HG03039 (cell line): ENCODE data around the gene COX5A.
"Not testable (repeated sequence)": the region's sequence is repeated elsewhere in the genome, so short reads cannot be mapped to it uniquely, and the experiment has no call there.

Experiments used
- ATAC-seq: cut with Tn5 transposase; IDR thresholded peaks from one replicate; pipeline ENCODE4 v1.9.1; 2021; ENCODE audit warnings: mild to moderate bottlenecking, moderate library complexity; ENCODE audit not compliant: unreplicated experiment

Gene COX5A

GRCh38 chr15:74955796-74956647 lies 18.1 kb upstream of the COX5A start:
- peak; percentile 36 for ATAC-seq

DNA sequence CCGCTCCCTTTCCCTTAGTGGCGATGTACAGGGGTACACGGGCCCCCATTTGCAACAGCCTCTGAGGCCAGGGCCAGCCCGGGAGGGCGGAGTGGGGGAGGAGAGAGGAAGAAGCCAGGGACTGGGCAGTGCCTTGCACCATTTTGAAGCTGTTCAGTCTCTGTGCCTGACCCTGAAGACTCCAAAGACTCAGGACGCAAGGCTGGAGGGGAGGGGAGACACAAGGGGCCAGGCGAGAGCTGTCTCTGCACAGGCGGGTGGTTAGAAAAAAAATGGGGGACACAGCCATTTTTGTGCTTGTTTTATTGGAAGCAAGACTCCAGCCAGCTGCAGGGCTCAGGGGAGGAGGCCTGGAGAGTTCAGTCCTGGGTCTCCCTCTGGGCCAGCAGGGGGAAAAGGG lies 17.1 kb upstream of the COX5A start:
- no peak for ATAC-seq

DNA sequence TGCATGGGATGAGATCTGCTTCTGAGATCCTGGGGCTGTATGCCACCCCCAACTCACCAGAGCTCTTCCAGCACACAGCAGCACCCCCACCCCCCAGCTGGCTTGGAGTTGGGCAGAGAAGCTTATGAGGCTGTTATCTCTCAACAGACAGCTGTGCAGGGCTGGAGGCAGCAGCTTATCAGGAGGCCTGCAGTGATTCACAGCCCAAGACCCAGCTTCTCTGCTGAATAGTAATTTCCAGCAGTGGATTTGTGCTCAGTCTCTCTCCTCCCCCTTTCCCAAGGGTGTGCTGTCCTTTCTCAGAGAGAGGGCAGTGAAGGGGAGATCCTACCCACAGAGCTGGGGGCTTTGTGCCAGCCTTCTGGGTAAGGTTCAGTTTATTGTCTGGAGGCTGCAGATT lies 16.6 kb upstream of the COX5A start:
- no peak for ATAC-seq

- ATAC-seq: no peak
These were observed 13.1 kb upstream of the COX5A start for GRCh38 chr15:74951006-74951405.

- no peak for ATAC-seq
These were observed 12.4 kb upstream of the COX5A start for GRCh38 chr15:74950078-74950908.

- no peak for ATAC-seq
These were observed 642 bp downstream of the COX5A start for GRCh38 chr15:74937272-74937589.

GRCh38 chr15:74935193-74935592 lies 2.7 kb downstream of the COX5A start:
- not testable (repeated sequence) for ATAC-seq

DNA sequence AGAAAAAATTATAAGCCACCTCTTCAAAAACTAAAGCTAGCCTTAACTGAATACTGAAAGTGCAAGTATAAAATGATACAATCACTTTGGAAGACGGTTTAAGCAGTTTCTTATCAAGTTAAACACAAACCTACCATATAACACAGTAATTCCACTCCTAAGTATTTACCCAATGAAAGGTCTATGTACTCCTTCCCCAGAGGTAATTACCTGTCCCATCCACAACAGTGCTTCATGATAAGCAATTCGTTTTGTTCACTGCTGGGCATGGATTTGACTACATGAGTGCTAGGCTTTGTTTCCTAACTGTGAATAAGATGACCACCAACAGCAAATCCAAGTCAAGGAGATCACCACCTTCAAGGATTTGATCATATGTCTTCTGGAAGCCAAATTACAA lies 4.3 kb downstream of the COX5A start:
- no peak for ATAC-seq

GRCh38 chr15:74928771-74929198 lies 9.1 kb downstream of the COX5A start:
- no peak for ATAC-seq

DNA sequence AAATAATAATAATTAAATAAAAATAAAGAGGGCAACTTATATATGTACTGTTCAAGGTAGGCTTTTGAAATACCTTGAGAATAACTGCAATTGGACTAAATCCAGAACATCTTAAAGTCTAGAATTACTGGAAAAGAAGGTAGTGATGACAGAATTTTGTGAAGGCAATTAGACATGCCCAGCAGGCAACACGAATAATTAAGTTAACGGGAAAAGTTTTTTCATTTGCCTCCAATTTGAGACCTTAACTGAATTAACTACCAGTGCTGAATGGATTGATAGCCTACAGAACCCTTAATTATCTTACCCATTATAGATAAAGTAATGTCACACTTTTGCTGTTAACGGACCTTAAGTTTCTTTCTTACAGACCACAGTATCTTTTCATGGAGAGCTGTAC lies 13.3 kb downstream of the COX5A start:
- no peak for ATAC-seq

- no peak for ATAC-seq
These were observed 17.4 kb downstream of the COX5A start for GRCh38 chr15:74920456-74920855.

GRCh38 chr15:74917676-74918075 lies 20.2 kb downstream of the COX5A start:
- ATAC-seq: no peak

- not testable (repeated sequence) for ATAC-seq
These were observed 24.1 kb downstream of the COX5A start for GRCh38 chr15:74913799-74914198.

GRCh38 chr15:74913041-74913440 lies 24.8 kb downstream of the COX5A start:
- ATAC-seq: no peak

GRCh38 chr15:74908635-74909034 lies 29.2 kb downstream of the COX5A start:
- ATAC-seq: no peak

- no peak for ATAC-seq
These were observed 30.6 kb downstream of the COX5A start for GRCh38 chr15:74907163-74907870.

DNA sequence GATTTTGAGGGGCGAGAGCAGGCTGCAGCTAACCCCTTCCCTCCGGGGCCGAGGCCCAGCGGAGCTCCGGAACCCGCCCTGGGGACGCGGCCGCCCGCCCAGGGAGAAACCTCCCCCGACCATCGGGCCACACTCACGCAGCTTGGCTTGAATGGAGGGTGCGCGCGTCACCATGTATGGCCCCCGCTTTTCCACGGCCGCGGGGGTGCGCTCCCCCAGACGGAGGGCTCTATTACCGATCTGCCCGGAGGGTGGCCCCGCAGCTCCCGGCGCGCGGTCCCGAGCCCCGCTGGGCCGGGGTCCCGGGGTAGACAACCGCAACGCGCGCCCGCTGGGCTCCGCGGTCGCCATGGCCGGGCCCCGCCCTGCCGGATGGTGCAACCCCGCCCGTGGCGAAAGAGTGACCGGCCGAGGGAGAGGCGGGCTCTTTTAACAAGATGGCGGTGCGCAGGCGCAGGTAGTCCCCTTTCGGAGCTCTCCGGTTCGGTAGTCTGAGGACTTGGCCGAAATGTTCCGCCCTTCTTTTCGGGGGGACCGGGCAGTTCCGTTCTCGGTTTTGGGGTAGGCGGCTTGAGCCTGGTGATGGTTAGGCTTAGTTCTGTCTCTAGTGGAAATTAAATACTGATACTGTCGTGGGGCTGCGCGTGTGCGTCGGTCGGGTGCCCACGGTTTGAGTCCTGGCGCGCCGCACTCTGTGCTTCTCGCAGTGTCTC lies 31.3 kb downstream of the COX5A start, which contains the start of gene FAM219B:
Gene FAM219B, minus strand, starts transcription at position 402 of the 713 bp plus-strand sequence. Its CDS starts 51 bp downstream, at position 351.
- ATAC-seq: peak; percentile 77

GRCh38 chr15:74906067-74906449 lies 31.8 kb downstream of the COX5A start:
- ATAC-seq: peak; percentile 2

- no peak for ATAC-seq
These were observed 33.6 kb downstream of the COX5A start for GRCh38 chr15:74904190-74904805.

DNA sequence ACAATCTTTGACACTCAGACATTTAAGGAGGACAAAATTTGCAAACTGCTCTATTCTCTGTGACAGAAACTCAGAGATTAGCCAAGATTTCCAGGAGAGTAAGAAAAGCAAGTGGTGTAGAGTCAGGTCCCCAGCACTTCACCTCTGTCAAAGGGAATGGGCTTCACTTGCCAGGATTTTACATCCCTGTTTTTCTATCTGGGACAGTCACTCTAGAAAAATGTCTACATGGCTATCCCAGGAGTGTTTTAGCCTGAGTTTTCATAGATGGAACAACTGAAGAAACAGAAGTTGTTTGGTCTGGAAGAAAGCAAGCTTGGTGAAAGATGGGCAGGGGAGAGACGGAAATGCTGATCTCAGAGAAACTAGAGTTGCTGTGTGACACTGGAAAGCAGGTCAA lies 34.2 kb downstream of the COX5A start:
- ATAC-seq: no peak
